AG04450 (cell line): ENCODE data around the gene UQCR10. TPM values are rescaled to one million over a fixed set of nuclear protein-coding genes. Genes with fewer than 3 reads are reported as not detected.

ENCODE experiments used
- CTCF ChIA-PET: fragments of 300-600, 350-600 bp; formaldehyde crosslinking; extraction: SDS; loops from one replicate; lab custom pipeline; 2022; ENCODE audit warnings: antibody characterized with exemption, inconsistent platforms; lab: Charles Lee
- POLR2A ChIA-PET: fragments of 350-600 bp; formaldehyde crosslinking; extraction: SDS; loops from one replicate; lab custom pipeline; 2021; ENCODE audit warnings: antibody characterized with exemption, inconsistent platforms; lab: Yijun Ruan, JAX
- DNase-seq: peaks from one replicate; pipeline ENCODE4 v3.0.0-alpha.2; 2011; ENCODE audit warnings: low read depth, low spot score
- H3K27ac ChIP-seq: one replicate; pipeline ENCODE4 v1.5.1; 2012; ENCODE audit warnings: low read depth, low read length, control low read depth
- H3K27me3 ChIP-seq: one replicate; pipeline ENCODE4 v1.6.0; 2012; ENCODE audit warnings: low read length; ENCODE audit not compliant: control insufficient read depth, insufficient read depth
- H3K4me3 ChIP-seq: 2 replicates; pipeline ENCODE4 v1.5.1; 2011; ENCODE audit warnings: mild to moderate bottlenecking, low read depth, low read length, control low read depth
- H3K9me3 ChIP-seq: 2 replicates; pipeline ENCODE4 v1.5.1; 2012; ENCODE audit warnings: low read length; ENCODE audit not compliant: control insufficient read depth, insufficient read depth
- polyA plus RNA-seq: library from polyadenylated mRNA; depleted of rRNA; stranded (reverse); fragments of >200 nt; gene quantifications from 2 replicates; pipeline ENCODE4 v1.2.3, GENCODE V29; 2011
- TF ChIP-seq, protein P1 (sequence below): IDR thresholded peaks from 2 replicates; pipeline ENCODE4 v1.5.1; 2011; ENCODE audit warnings: low read depth, low read length, control low read depth, inconsistent platforms

The UQCR10 gene
- polyA plus RNA-seq, 1 experiment: 170 TPM

DNA sequence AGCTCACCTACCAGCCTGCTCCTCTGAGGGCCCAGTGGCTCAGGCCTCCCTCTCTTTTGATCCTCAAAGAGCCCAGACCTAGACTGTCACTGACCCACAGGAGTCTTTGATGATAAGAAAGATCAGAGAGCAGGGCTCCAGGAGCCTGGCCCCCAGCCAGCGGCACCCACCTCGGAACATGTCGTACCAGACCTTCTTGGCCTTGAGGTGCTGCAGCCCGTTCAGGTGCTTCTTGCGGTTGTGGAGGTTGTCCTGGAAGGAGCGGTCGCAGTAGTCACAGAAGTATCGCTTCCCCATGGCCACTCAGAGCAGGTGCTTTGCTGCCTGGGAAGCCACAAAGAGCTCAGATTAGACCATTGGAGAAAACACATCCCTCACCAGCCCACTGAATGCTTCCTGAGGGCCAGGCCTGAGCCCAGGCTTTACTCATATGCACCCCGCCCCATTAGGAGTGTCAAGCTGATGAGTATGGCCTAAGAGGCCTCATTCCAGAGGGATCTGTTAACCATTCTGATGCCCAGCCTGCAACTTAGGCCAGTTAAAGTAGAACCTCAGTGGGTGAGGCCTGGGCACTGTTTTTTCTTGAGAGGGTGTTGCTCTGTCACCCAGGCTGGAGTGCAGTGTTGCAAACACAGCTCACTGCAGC, 18.8 kb upstream of the UQCR10 start:
- H3K27ac ChIP-seq: no peak overlapping the region
- no peaks in the 10 kb centered on the region for H3K27me3 ChIP-seq
- H3K9me3 ChIP-seq: no peaks in the 10 kb centered on the region
- CTCF ChIA-PET: no interaction called here
- no peak for DNase-seq
- POLR2A ChIA-PET: no interaction called here
- TF ChIP-seq, protein P1, sequence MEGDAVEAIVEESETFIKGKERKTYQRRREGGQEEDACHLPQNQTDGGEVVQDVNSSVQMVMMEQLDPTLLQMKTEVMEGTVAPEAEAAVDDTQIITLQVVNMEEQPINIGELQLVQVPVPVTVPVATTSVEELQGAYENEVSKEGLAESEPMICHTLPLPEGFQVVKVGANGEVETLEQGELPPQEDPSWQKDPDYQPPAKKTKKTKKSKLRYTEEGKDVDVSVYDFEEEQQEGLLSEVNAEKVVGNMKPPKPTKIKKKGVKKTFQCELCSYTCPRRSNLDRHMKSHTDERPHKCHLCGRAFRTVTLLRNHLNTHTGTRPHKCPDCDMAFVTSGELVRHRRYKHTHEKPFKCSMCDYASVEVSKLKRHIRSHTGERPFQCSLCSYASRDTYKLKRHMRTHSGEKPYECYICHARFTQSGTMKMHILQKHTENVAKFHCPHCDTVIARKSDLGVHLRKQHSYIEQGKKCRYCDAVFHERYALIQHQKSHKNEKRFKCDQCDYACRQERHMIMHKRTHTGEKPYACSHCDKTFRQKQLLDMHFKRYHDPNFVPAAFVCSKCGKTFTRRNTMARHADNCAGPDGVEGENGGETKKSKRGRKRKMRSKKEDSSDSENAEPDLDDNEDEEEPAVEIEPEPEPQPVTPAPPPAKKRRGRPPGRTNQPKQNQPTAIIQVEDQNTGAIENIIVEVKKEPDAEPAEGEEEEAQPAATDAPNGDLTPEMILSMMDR: no peak
- H3K4me3 ChIP-seq: no peak overlapping the region

DNA sequence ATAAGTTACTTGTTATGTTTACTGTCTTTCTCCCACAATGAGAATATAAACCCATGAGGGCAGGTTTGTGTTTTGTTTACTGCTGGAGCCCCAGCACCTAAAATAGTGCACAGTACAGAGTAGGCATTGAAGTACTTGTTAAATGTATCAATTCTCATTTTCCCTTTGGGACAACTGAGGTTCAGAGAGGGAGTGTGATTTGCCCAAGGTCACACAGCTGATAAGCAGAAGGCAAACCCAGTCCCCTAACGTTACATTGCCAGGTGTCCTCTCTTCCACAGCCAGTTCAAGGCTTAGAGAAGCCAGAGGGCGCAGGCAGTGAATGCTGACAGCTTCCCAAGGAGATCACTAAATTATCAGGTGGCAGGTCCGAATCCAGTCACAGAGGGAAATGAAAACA, 17.1 kb upstream of the UQCR10 start:
- ChIA-PET POLR2A (no interaction called here), CTCF (no interaction called here)
- no peak for DNase-seq
- H3K27ac ChIP-seq: no peak overlapping the region
- H3K27me3 ChIP-seq: no peaks in the 10 kb centered on the region
- H3K9me3 ChIP-seq: no peaks in the 10 kb centered on the region
- TF ChIP-seq, protein P1: no peak
- H3K4me3 ChIP-seq: no peak overlapping the region

DNA sequence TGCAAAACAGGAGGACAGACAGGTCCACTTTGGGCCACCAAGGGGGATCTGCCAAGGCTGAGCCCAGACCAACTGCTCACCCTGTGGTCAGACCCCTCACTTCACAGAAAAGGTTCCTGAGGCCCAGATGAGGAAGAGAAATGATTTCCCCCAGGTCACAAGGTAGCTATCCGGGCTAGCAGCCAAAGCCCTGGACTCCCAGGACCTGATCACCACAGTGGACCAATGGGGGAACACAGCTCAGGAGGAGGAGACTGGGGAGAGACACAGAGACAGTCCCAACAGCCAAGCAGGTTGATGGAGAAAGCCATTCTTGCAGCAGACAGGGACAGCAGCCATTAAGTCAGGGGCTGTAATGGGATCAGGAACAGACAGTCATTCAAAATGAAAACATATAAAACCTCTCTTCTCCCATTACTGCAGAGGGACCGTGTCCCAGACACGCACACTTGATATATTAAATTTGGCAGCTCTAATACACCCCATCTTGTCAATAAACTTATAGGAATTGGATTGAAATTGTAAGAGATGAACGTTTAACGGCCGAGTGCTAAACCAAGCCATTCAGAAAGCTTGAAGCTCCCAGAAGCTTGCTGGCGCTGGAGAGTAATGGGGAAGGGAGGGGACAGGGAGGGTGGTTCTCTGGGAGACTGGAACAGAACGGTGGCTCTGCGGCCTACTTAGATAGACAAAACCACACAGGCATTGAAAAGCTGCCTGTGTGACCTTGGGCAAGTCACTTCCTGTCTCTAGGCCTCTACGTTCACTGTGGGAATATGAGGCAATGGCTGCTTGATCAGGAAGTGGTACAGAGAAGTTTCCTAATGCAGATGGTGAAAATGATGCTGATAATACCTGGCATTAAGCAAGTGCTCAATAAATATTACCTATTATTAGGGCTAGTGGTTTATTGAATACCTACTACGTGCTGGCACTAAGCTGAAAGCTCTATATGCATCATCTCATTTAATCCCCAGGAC, 16.3 kb upstream of the UQCR10 start:
- DNase-seq: no peak
- ChIA-PET POLR2A (no interaction called here), CTCF (interaction anchor here (0.5 kb wide), 1 partner anchor 339 kb away, joined by 4 read pairs; no protein-coding TSS in a partner anchor)
- TF ChIP-seq, protein P1: no peak
- Histone ChIP-seq H3K27me3 (no peaks in the 10 kb centered on the region), H3K27ac (no peak overlapping the region), H3K9me3 (no peaks in the 10 kb centered on the region), H3K4me3 (no peak overlapping the region)

DNA sequence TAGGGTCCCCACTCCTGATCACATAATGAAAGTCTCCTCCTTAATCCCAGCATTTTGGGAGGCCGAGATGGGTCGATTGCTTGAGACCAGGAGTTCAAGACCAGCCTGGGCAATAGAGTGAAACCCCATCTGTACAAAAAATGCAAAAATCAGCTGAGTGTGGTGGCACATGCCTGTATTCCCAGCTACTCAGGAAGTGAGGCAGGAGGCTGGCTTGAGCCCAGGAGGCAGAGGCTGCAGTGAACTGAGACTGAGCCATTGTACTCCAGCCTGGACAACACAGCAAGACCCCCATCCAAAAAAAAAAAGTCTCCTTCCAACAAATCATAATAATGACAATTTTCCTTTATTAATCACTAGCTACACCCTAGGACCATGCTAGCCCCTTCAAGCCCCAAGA, 15.5 kb upstream of the UQCR10 start:
- ChIA-PET CTCF (no interaction called here), POLR2A (no interaction called here)
- Histone ChIP-seq H3K27me3 (no peaks in the 10 kb centered on the region), H3K4me3 (no peak overlapping the region), H3K27ac (no peak overlapping the region), H3K9me3 (no peaks in the 10 kb centered on the region)
- no peak for DNase-seq
- TF ChIP-seq, protein P1: no peak
